CD4-positive, CD25-positive, alpha-beta regulatory T cell (primary cell): ENCODE results near the gene TRABD2A. TPM values are rescaled to one million over a fixed set of nuclear protein-coding genes. Genes with fewer than 3 reads are reported as not detected.
A peak's percentile ranks its signal among the peaks of the same experiment; 100 is the strongest.

Source experiments
- ATAC-seq, 2 donors: fragments of 150-1000 bp; cut with Tn5 transposase; one replicate each; pipeline ENCODE4 v1.10.0; 2021; ENCODE audit warnings: low read depth in 2 of 2, moderate number of reproducible peaks in 2 of 2, moderate library complexity in 1 of 2
- DNase-seq, 3 donors: peaks; one replicate each; pipeline versions ENCODE4 v3.0.0 to v3.0.0-alpha.2; 2012 to 2022; ENCODE audit warnings: mixed read lengths in 1 of 3
- H3K27ac ChIP-seq: one replicate; pipeline ENCODE4 v1.7.0; 2013; ENCODE audit warnings: mild to moderate bottlenecking, low read length; ENCODE audit not compliant: insufficient read depth, poor library complexity, severe bottlenecking
- H3K27me3 ChIP-seq: one replicate; pipeline ENCODE4 v1.7.0; 2013; ENCODE audit warnings: low read length; ENCODE audit not compliant: control insufficient read depth, insufficient read depth
- H3K36me3 ChIP-seq: one replicate; pipeline ENCODE4 v1.7.0; 2013; ENCODE audit warnings: mild to moderate bottlenecking, low read length, moderate library complexity; ENCODE audit not compliant: control insufficient read depth, insufficient read depth
- H3K4me1 ChIP-seq: 2 replicates; pipeline ENCODE4 v1.7.0; 2013; ENCODE audit warnings: mild to moderate bottlenecking, low read length; ENCODE audit not compliant: insufficient read depth, control insufficient read depth, poor library complexity, severe bottlenecking
- H3K4me3 ChIP-seq: one replicate; pipeline ENCODE4 v1.7.0; 2013; ENCODE audit warnings: low read depth, mild to moderate bottlenecking, low read length, moderate library complexity
- H3K9me3 ChIP-seq, 2 experiments: 1 replicate in 1 of 2; 2 replicates in 1 of 2; pipeline ENCODE4 v1.7.0; 2013; ENCODE audit warnings: low read length in 2 of 2, mild to moderate bottlenecking in 1 of 2, moderate library complexity in 1 of 2; ENCODE audit not compliant: control insufficient read depth in 2 of 2
- H3K27ac Mint-ChIP-seq, 3 donors: one replicate each; pipeline ENCODE4 v1.8.0; 2020 to 2022; ENCODE audit warnings: mild to moderate bottlenecking in 3 of 3, mixed read lengths in 3 of 3, moderate library complexity in 2 of 3
- H3K27me3 Mint-ChIP-seq: one replicate; pipeline ENCODE4 v1.8.0; 2022; ENCODE audit warnings: mild to moderate bottlenecking, mixed read lengths
- H3K36me3 Mint-ChIP-seq: one replicate; pipeline ENCODE4 v1.8.0; 2020; ENCODE audit warnings: mixed read lengths
- H3K4me1 Mint-ChIP-seq, 4 donors: one replicate each; pipeline ENCODE4 v1.8.0; 2020 to 2022; ENCODE audit warnings: mixed read lengths in 4 of 4, mild to moderate bottlenecking in 1 of 4
- H3K4me3 Mint-ChIP-seq, 4 donors: one replicate each; pipeline ENCODE4 v1.8.0; 2020 to 2022; ENCODE audit warnings: mild to moderate bottlenecking in 4 of 4, mixed read lengths in 4 of 4, moderate library complexity in 3 of 4
- H3K9me3 Mint-ChIP-seq, 7 donors: one replicate each; pipeline ENCODE4 v1.8.0; 2020 to 2022; ENCODE audit warnings: mixed read lengths in 7 of 7, mild to moderate bottlenecking in 3 of 7, moderate library complexity in 2 of 7
- polyA plus RNA-seq, 4 donors: library from polyadenylated mRNA; unstranded; fragments of 300-500 nt; fragmentation: Illumina TruSeq; gene quantifications; one replicate each; pipeline ENCODE4 v1.2.3, GENCODE V29; 2021
- total RNA-seq: library from RNA; stranded (reverse); gene quantifications from one replicate; pipeline ENCODE4 v1.2.3, GENCODE V29; 2022

TRABD2A gene, protein sequence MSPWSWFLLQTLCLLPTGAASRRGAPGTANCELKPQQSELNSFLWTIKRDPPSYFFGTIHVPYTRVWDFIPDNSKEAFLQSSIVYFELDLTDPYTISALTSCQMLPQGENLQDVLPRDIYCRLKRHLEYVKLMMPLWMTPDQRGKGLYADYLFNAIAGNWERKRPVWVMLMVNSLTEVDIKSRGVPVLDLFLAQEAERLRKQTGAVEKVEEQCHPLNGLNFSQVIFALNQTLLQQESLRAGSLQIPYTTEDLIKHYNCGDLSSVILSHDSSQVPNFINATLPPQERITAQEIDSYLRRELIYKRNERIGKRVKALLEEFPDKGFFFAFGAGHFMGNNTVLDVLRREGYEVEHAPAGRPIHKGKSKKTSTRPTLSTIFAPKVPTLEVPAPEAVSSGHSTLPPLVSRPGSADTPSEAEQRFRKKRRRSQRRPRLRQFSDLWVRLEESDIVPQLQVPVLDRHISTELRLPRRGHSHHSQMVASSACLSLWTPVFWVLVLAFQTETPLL
- total RNA-seq (48.8 TPM), polyA plus RNA-seq (10 to 100 TPM; 32.9 to 41.2 (median 38.7) TPM)

DNA sequence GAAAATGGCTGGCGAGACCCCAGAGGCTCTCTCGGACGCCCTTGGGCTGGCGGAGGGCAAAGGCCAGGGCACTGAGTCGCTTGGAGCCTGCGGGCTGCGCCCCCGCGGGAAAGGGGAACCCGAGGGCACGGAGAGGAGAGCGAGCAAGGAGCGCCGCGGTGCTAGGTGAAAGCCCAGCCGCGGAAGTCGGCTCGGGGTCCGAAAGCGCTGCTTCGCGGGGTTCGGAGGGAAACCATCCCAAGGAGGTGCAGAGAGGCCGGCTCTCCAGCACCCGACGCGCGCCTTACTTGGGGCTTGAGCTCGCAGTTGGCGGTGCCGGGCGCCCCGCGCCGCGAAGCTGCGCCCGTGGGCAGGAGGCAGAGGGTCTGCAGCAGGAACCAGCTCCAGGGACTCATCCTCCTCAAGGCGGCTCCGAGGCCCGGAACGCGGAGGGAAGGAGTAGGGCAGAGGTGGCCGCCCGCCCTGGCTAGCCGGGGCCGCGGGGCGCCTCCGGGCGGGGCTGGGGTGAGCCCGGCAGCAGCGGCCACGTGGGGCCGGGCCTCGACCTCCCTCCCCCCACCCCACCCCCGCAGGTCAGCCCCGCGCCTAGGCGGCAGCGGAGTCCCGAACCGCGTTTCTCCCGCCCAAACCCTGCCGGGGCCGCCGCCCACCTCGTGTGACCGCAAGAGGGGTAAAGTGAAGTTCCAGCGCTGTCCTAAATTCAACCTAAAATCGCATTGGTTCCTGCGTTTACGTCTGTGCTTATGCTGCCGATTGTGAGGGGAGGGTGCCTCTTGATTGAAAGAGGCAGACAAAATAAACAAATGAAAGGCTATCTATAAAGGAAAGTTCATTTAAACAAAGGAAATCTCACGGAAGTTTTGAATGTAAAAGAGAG, at the start of gene TRABD2A:
TSS of gene TRABD2A (minus strand) at position 440 of the 877 bp plus-strand sequence. CDS start at position 395, 45 bp downstream.
- no peaks in the 10 kb centered on the region for H3K36me3 ChIP-seq
- H3K9me3 Mint-ChIP-seq: peaks cover 0 to 1% (median 0%) of the 10 kb centered on the region in 7 donors
- H3K4me1 ChIP-seq: peaks cover 54% of the 10 kb centered on the region
- H3K9me3 ChIP-seq: no peaks in the 10 kb centered on the region
- peak within 1 kb of the TSS; percentile 92 to 99 (median 95) for H3K27ac Mint-ChIP-seq
- H3K27me3 ChIP-seq: no peaks in the 10 kb centered on the region
- peak within 1 kb of the TSS; percentile 99 for H3K4me3 ChIP-seq
- H3K36me3 Mint-ChIP-seq: no peaks in the 10 kb centered on the region
- H3K4me3 Mint-ChIP-seq: peak within 1 kb of the TSS; percentile 93 to 98 (median 96)
- peak within 1 kb of the TSS; percentile 78 for H3K27ac ChIP-seq
- H3K4me1 Mint-ChIP-seq: peaks cover 22 to 55% (median 42%) of the 10 kb centered on the region in 4 donors
- no peaks in the 10 kb centered on the region for H3K27me3 Mint-ChIP-seq
- ATAC-seq: peak; percentile 17
- DNase-seq: peak; percentile 52 to 75 (median 63)

DNA sequence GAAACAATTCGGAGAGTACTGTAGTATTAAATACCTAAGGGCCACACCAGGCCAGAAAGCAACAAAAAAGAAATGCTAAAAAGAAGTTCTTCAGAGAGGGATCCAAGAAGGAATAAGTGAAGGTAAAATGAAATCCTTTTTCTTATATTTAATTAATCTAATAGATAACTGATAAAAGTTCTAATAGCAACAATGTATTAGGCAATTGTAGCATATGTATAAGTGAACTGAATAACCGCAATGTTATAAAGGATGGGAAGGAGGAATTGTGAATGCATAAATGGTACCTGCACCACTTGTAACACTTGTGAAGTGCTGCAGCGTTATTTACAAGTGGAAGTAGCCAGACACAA, 46.4 kb upstream of the TRABD2A start:
- no peak for DNase-seq
- Histone ChIP-seq H3K27ac (peak overlapping the region; percentile 82), H3K9me3 (no peaks in the 10 kb centered on the region), H3K4me3 (peak overlapping the region; percentile 83), H3K4me1 (peaks cover 72% of the 10 kb centered on the region), H3K36me3 (no peaks in the 10 kb centered on the region), H3K27me3 (no peaks in the 10 kb centered on the region)
- peak overlapping the region; percentile 95 to 98 (median 97) for H3K4me3 Mint-ChIP-seq
- H3K9me3 Mint-ChIP-seq: peaks cover 0 to 3% (median 0%) of the 10 kb centered on the region in 7 donors
- peaks cover 3% of the 10 kb centered on the region for H3K36me3 Mint-ChIP-seq
- H3K4me1 Mint-ChIP-seq: peaks cover 34 to 72% (median 49%) of the 10 kb centered on the region in 4 donors
- no peak for ATAC-seq
- no peaks in the 10 kb centered on the region for H3K27me3 Mint-ChIP-seq
- H3K27ac Mint-ChIP-seq: peak overlapping the region; percentile 95 to 100 (median 97)

DNA sequence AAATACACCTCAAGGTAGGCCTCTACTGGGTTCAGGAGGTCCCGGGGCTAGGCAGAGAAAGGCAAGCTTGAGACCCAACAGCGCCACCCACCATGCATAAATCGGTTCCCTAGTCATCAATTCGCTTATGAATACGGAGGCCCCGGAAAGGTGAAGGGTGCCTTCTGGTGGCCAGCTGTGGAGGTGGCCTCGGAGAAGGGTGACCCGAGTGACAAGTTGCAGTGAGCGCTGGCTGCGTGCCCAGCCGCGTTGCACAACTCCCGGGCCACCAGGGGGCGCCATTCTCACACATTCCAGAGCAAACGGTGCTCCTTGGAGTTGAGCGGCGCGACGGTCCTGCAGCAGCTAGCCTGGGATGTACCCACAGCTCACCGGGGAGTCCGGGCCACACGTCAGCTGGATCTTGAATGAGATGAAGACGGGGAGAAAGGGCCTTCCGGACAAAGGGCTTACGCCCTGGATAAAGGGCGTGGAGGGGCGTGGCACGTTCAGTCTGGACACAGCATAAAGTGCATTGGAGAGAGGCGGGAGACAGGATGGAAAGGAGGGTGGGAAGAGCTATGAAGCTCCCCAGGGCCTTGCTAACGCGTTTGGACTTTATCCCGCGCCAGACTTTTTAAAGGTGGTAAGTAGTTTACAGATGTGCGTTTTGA, 45.0 kb upstream of the TRABD2A start:
- Mint-ChIP-seq H3K9me3 (peaks cover 0 to 3% (median 0%) of the 10 kb centered on the region in 7 donors), H3K27me3 (no peaks in the 10 kb centered on the region), H3K27ac (peak overlapping the region; percentile 95 to 100 (median 97)), H3K36me3 (no peaks in the 10 kb centered on the region), H3K4me3 (peak overlapping the region; percentile 95 to 98 (median 97)), H3K4me1 (peaks cover 22 to 59% (median 41%) of the 10 kb centered on the region in 4 donors)
- DNase-seq (peak; percentile 93 to 98 (median 96)), ATAC-seq (peak; percentile 83 to 87)
- no peaks in the 10 kb centered on the region for H3K9me3 ChIP-seq
- H3K27ac ChIP-seq: peak overlapping the region; percentile 82
- H3K36me3 ChIP-seq: no peaks in the 10 kb centered on the region
- no peaks in the 10 kb centered on the region for H3K27me3 ChIP-seq
- peaks cover 58% of the 10 kb centered on the region for H3K4me1 ChIP-seq
- peak overlapping the region; percentile 83 for H3K4me3 ChIP-seq

DNA sequence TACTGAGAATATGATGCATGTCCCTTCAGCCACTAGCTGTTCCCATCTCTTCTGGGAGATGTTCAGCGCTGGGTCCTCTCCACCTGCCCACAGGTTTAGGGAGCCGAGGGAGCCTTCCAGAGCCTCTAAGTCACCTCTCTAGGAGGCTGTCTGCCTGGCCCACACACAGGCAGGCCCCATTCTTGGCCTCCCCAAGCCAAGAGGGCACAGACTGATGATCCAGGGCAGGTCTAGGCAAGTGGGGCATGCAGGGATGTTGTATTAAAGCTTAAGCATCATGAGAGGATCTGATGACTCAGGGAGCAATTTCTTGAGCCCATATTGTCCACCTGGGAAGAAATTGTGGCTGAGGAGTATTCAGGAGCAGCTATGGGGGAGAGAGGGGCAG, 44.4 kb upstream of the TRABD2A start:
- peaks cover 22 to 59% (median 37%) of the 10 kb centered on the region in 4 donors for H3K4me1 Mint-ChIP-seq
- Histone ChIP-seq H3K36me3 (no peaks in the 10 kb centered on the region), H3K27me3 (no peaks in the 10 kb centered on the region), H3K9me3 (no peaks in the 10 kb centered on the region), H3K4me1 (peaks cover 57% of the 10 kb centered on the region), H3K27ac (peak overlapping the region; percentile 82), H3K4me3 (peak overlapping the region; percentile 16)
- H3K27me3 Mint-ChIP-seq: no peaks in the 10 kb centered on the region
- peak overlapping the region; percentile 95 to 98 (median 97) for H3K4me3 Mint-ChIP-seq
- no peaks in the 10 kb centered on the region for H3K36me3 Mint-ChIP-seq
- H3K9me3 Mint-ChIP-seq: peaks cover 0 to 3% (median 0%) of the 10 kb centered on the region in 7 donors
- DNase-seq (no peak), ATAC-seq (peak; percentile 1)
- H3K27ac Mint-ChIP-seq: peak overlapping the region; percentile 95 to 100 (median 97)

DNA sequence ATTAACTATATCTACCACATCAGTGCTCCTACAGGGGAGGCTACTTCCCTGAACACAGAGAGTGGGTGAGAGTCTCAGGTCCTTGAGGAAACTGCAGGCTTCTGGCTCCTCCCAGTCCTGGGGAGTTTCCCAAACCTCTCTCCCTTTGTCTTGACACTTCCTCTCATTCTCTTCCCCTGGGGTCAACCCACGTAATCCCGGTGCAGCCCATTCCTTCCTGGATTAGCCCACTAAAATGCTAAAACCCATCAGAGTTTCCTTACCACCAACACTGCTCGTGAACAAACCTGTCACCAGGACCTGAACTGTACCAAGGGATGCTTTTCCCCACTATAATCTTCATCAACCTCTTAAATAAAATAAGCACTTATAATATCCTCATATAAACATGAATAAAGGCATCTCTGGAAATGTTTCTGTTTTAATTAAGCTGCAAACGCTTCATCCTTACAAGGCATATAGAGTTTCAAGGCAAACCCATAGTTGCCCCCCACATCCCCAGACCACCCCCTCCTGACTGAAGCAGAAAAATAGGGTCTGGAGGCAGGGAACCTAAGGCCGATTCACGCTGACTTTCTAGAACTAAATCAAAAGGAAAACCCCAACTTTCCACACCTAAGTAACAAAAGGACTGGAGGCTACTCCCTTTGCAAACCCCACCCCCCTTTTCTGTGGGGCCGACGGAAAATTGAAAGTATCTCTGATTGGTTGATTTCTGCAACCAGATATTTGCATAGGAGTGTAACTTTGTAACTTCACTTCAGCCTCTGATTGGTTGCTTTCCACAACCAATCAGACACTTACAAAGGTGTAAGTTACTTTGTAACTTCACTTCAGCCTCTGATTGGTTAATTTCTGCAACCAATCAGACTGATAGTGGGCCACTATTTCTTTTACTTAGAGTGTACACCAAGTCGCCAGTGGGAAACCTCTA, 43.6 kb upstream of the TRABD2A start:
- Mint-ChIP-seq H3K27me3 (no peaks in the 10 kb centered on the region), H3K9me3 (peaks cover 0 to 3% (median 0%) of the 10 kb centered on the region in 7 donors), H3K36me3 (peaks cover 1% of the 10 kb centered on the region), H3K27ac (peak overlapping the region; percentile 95 to 100 (median 97)), H3K4me1 (peaks cover 25 to 61% (median 41%) of the 10 kb centered on the region in 4 donors), H3K4me3 (peak overlapping the region; percentile 95 to 98 (median 96))
- ATAC-seq (peak; percentile 5 to 6), DNase-seq (peak; percentile 64 to 91 (median 77))
- Histone ChIP-seq H3K27ac (peak overlapping the region; percentile 82), H3K36me3 (no peaks in the 10 kb centered on the region), H3K4me3 (peak overlapping the region; percentile 60), H3K27me3 (no peaks in the 10 kb centered on the region), H3K9me3 (no peaks in the 10 kb centered on the region), H3K4me1 (peaks cover 63% of the 10 kb centered on the region)

DNA sequence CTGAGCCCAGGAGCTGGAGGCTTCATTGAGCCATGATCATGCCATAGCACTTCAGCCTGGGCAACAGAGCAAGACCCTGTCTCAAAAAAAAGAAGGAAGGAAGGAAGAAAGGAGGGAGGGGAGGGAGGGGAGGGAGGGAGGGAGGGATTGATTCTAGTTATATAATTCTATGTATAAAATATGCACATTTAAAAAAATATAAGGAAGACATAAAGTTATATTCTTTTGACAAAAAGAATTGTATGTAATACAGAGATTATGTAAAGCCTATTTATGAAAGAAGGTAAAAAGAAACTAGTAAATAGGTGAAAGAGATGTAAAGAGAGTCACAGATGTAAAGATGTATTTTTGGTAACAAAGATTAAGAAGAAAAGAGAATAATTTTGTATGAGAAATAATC, 42.1 kb upstream of the TRABD2A start:
- Mint-ChIP-seq H3K27ac (no peak overlapping the region), H3K27me3 (no peaks in the 10 kb centered on the region), H3K36me3 (peaks cover 3% of the 10 kb centered on the region), H3K9me3 (peaks cover 0 to 3% (median 0%) of the 10 kb centered on the region in 7 donors), H3K4me3 (peak overlapping the region in 1 of 4 donors; percentile 8), H3K4me1 (peaks cover 31 to 72% (median 52%) of the 10 kb centered on the region in 4 donors)
- ATAC-seq: no peak
- DNase-seq: no peak
- no peaks in the 10 kb centered on the region for H3K36me3 ChIP-seq
- no peaks in the 10 kb centered on the region for H3K27me3 ChIP-seq
- H3K9me3 ChIP-seq: no peaks in the 10 kb centered on the region
- H3K27ac ChIP-seq: peak overlapping the region; percentile 82
- peaks cover 64% of the 10 kb centered on the region for H3K4me1 ChIP-seq
- H3K4me3 ChIP-seq: no peak overlapping the region
